GM23338 (cell line): ENCODE measurements around the gene VPS41. TPM values are rescaled to one million over a fixed set of nuclear protein-coding genes. Genes with fewer than 3 reads are reported as not detected.
A peak's percentile ranks its signal among the peaks of the same experiment; 100 is the strongest.

ENCODE experiments used
- ATAC-seq: fragments of 200-7000 bp; cut with Tn5 transposase; 3 replicates; pipeline ENCODE4 v1.9.1; 2020
- DNase-seq: peaks from one replicate; pipeline ENCODE4 v3.0.0-alpha.2; 2015; ENCODE audit warnings: low spot score
- H2AFZ ChIP-seq: fragments of 200-600 bp; sonication (generic); 2 replicates; pipeline ENCODE4 v1.8.0; 2016; ENCODE audit warnings: antibody characterized with exemption, mild to moderate bottlenecking, moderate library complexity
- H3F3A ChIP-seq: fragments of 200-600 bp; sonication (generic); replicated peaks from 2 replicates; pipeline ENCODE4 v1.8.0; 2017; ENCODE audit warnings: antibody characterized with exemption, mixed run types, low read depth
- H3K27ac ChIP-seq: fragments of 200-600 bp; sonication (generic); 2 replicates; pipeline ENCODE4 v1.6.1; 2016; ENCODE audit warnings: low read depth
- H3K27me3 ChIP-seq: fragments of 200-600 bp; sonication (generic); 2 replicates; pipeline ENCODE4 v1.8.0; 2016; ENCODE audit warnings: mild to moderate bottlenecking, mixed run types, moderate library complexity; ENCODE audit not compliant: insufficient read depth
- H3K36me3 ChIP-seq: fragments of 200-600 bp; sonication (generic); 2 replicates; pipeline ENCODE4 v1.8.0; 2016; ENCODE audit warnings: mild to moderate bottlenecking; ENCODE audit not compliant: insufficient read depth
- H3K4me1 ChIP-seq: fragments of 200-600 bp; sonication (generic); 2 replicates; pipeline ENCODE4 v1.8.0; 2016; ENCODE audit warnings: mild to moderate bottlenecking, moderate library complexity; ENCODE audit not compliant: insufficient read depth
- H3K4me2 ChIP-seq: fragments of 200-600 bp; sonication (generic); 2 replicates; pipeline ENCODE4 v1.7.1; 2017; ENCODE audit warnings: mixed run types
- H3K4me3 ChIP-seq: fragments of 200-600 bp; sonication (generic); 2 replicates; pipeline ENCODE4 v1.6.1; 2016; ENCODE audit warnings: mixed run types
- H3K79me2 ChIP-seq: fragments of 200-600 bp; sonication (generic); replicated peaks from 2 replicates; pipeline ENCODE4 v1.8.0; 2017; ENCODE audit warnings: mild to moderate bottlenecking; ENCODE audit not compliant: insufficient read depth
- H3K9me2 ChIP-seq: fragments of 200-600 bp; sonication (generic); 2 replicates; pipeline ENCODE4 v1.8.0; 2017; ENCODE audit not compliant: insufficient read depth
- H4K20me1 ChIP-seq: fragments of 200-600 bp; sonication (generic); replicated peaks from 2 replicates; pipeline ENCODE4 v1.8.0; 2017; ENCODE audit warnings: mild to moderate bottlenecking; ENCODE audit not compliant: insufficient read depth
- H3K27ac Mint-ChIP-seq: 2 replicates; pipeline ENCODE4 v1.8.0; 2020; ENCODE audit warnings: inconsistent platforms, mild to moderate bottlenecking, moderate library complexity, mixed read lengths
- H3K27me3 Mint-ChIP-seq: 3 replicates; pipeline ENCODE4 v1.8.0; 2022; ENCODE audit warnings: low read depth, mild to moderate bottlenecking, moderate library complexity, mixed read lengths, inconsistent platforms; ENCODE audit not compliant: insufficient read depth, poor library complexity
- H3K36me3 Mint-ChIP-seq: 3 replicates; pipeline ENCODE4 v1.8.0; 2021; ENCODE audit warnings: low read depth, mild to moderate bottlenecking, inconsistent platforms, moderate library complexity, mixed read lengths
- H3K4me1 Mint-ChIP-seq: 3 replicates; pipeline ENCODE4 v1.8.0; 2020; ENCODE audit warnings: mild to moderate bottlenecking, inconsistent platforms, mixed read lengths
- H3K4me3 Mint-ChIP-seq: 3 replicates; pipeline ENCODE4 v1.8.0; 2021; ENCODE audit warnings: moderate library complexity, mild to moderate bottlenecking, inconsistent platforms, mixed read lengths
- H3K9me3 Mint-ChIP-seq: 3 replicates; pipeline ENCODE4 v1.8.0; 2020; ENCODE audit warnings: moderate library complexity, mild to moderate bottlenecking, inconsistent platforms, mixed read lengths
- CREB1 ChIP-seq: fragments of 250-450 bp; sonication (Bioruptor Pico); IDR thresholded peaks from 2 replicates; pipeline ENCODE4 v1.5.0; 2020; ENCODE audit warnings: low read depth, mild to moderate bottlenecking, moderate library complexity
- CTCF ChIP-seq, 2 experiments: fragments of 200-600 bp in 1 of 2; sonication (generic) in 1 of 2; conservative IDR thresholded peaks; 2 replicates each; pipeline versions ENCODE4 v1.5.1 to v1.6.1; 2016 to 2017; ENCODE audit warnings: antibody characterized with exemption in 2 of 2, low read depth in 2 of 2, mild to moderate bottlenecking in 2 of 2, moderate library complexity in 1 of 2
- ETS1 ChIP-seq: IDR thresholded peaks from 2 replicates; pipeline ENCODE4 v1.6.1; 2016; ENCODE audit warnings: antibody characterized with exemption
- EZH2 ChIP-seq: fragments of 200-600 bp; sonication (generic); IDR thresholded peaks from one replicate; pipeline ENCODE4 v1.8.0; 2017; ENCODE audit warnings: antibody characterized with exemption, mild to moderate bottlenecking, low read depth; ENCODE audit not compliant: unreplicated experiment
- EZH2phosphoT487 ChIP-seq: fragments of 200-600 bp; sonication (generic); IDR thresholded peaks from one replicate; pipeline ENCODE4 v1.8.1; 2018; ENCODE audit warnings: antibody characterized with exemption; ENCODE audit not compliant: unreplicated experiment
- JUNB ChIP-seq: IDR thresholded peaks from one replicate; pipeline ENCODE4 v1.6.1; 2016; ENCODE audit warnings: antibody characterized with exemption; ENCODE audit not compliant: unreplicated experiment
- NANOG ChIP-seq: IDR thresholded peaks from 2 replicates; pipeline ENCODE4 v1.6.1; 2016; ENCODE audit warnings: antibody characterized with exemption, borderline replicate concordance
- POLR2AphosphoS5 ChIP-seq: IDR thresholded peaks from 2 replicates; pipeline ENCODE4 v1.6.1; 2016; ENCODE audit warnings: antibody characterized with exemption, low read depth
- REST ChIP-seq: IDR thresholded peaks from one replicate; pipeline ENCODE4 v1.6.1; 2018; ENCODE audit warnings: antibody characterized with exemption; ENCODE audit not compliant: unreplicated experiment
- STAT1 ChIP-seq: IDR thresholded peaks from one replicate; pipeline ENCODE4 v1.6.1; 2016; ENCODE audit warnings: antibody characterized with exemption; ENCODE audit not compliant: unreplicated experiment
- ZNF114 ChIP-seq: fragments of 250-450 bp; sonication (Bioruptor Pico); IDR thresholded peaks from 2 replicates; pipeline ENCODE4 v1.5.0; 2020; ENCODE audit warnings: mild to moderate bottlenecking, moderate library complexity
- ZNF331 ChIP-seq: fragments of 250-450 bp; sonication (Bioruptor Pico); IDR thresholded peaks from 2 replicates; pipeline ENCODE4 v1.5.0; 2020; ENCODE audit warnings: low read depth, mild to moderate bottlenecking, moderate library complexity
- ZNF462 ChIP-seq: fragments of 250-450 bp; sonication (Bioruptor Pico); IDR thresholded peaks from 2 replicates; pipeline ENCODE4 v1.5.0; 2020; ENCODE audit warnings: mild to moderate bottlenecking, moderate library complexity
- polyA plus RNA-seq: library from polyadenylated mRNA; unstranded; fragments of >200 nt; fragmentation: Nextera tagmentation; extraction: Ambion mirVana; gene quantifications from 2 replicates; pipeline ENCODE4 v1.2.1, GENCODE V29; 2016
- total RNA-seq: library from RNA; depleted of rRNA; stranded (reverse); fragments of >200 nt; shearing (Covaris generic); gene quantifications from 2 replicates; pipeline ENCODE4 v1.2.3, GENCODE V29; 2014

Gene VPS41
- total and polyA plus RNA-seq, 2 experiments from 2014 or later = 20.2 to 41.2 TPM

GRCh38 chr7:38938001-38938485 lies 29.1 kb upstream of the VPS41 start:
- Mint-ChIP-seq H3K27ac (no peak overlapping the region), H3K9me3 (no peaks in the 10 kb centered on the region), H3K4me1 (peaks cover 15% of the 10 kb centered on the region), H3K4me3 (no peak overlapping the region), H3K36me3 (no peaks in the 10 kb centered on the region), H3K27me3 (no peaks in the 10 kb centered on the region)
- H3K27ac ChIP-seq = no peak overlapping the region
- H3K27me3 ChIP-seq = no peaks in the 10 kb centered on the region
- DNase-seq (no peak), ATAC-seq (no peak)
- 0 out of 2 replicates have a peak overlapping the region, but pooled peaks have one; percentile 5 for H2AFZ ChIP-seq
- H3K9me2 ChIP-seq = no peaks in the 10 kb centered on the region
- H3K79me2 ChIP-seq = no peaks in the 10 kb centered on the region
- H3K4me2 ChIP-seq = no peak overlapping the region
- H3K36me3 ChIP-seq = no peaks in the 10 kb centered on the region
- no peaks in the 10 kb centered on the region for H3F3A ChIP-seq
- H3K4me1 ChIP-seq = no peaks in the 10 kb centered on the region
- no peak overlapping the region for H3K4me3 ChIP-seq
- no peaks in the 10 kb centered on the region for H4K20me1 ChIP-seq
- no peak for TF ChIP-seq ZNF114 (CRISPR knock-in tag)
- no peak for TF ChIP-seq STAT1
- no peak for TF ChIP-seq CTCF (conservative IDR thresholded peaks at IDR 0.05; ENCODE audit: low read depth in 2 of 2)
- no peak for TF ChIP-seq NANOG
- TF ChIP-seq POLR2AphosphoS5 = no peak
- no peak for TF ChIP-seq REST
- TF ChIP-seq ZNF462 = no peak
- TF ChIP-seq CREB1 (CRISPR knock-in tag) = no peak
- TF ChIP-seq JUNB = no peak
- TF ChIP-seq EZH2phosphoT487 = no peak
- no peak for TF ChIP-seq EZH2
- TF ChIP-seq ETS1 = no peak
- no peak for TF ChIP-seq ZNF331 (CRISPR knock-in tag)
